ENCODE results near the gene LOXHD1. TPM values are rescaled to one million over a fixed set of nuclear protein-coding genes. Genes with fewer than 3 reads are reported as not detected.

Gene LOXHD1
- total and polyA plus RNA-seq, 2 of the 4 experiments (the other 2 are of a cell fraction), result not detected

DNA sequence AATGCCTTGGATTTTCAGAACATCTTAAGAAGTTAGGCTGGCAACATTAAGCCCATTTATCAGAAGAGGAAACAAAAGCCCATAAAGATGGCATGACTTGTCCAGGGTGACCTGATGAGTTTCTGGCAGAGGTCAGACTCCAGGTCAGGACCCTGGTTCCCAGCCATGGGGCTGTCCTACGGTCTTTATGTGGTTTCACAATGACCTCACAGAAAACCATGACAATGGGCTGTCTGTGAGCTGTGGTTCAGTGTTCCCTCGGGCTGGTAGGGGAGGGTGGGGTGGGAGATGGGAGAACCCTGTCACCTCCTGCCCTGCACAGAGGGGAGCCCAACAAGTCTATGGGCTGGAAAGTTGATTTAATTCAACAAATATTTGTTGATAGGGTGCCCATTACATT lies 101.8 kb downstream of the LOXHD1 start:
- in situ Hi-C loops (cut with MboI; ENCODE audit: low sequenced_read_pairs) (no loop called here), intact Hi-C loops (cut with micrococcal nuclease) (loop anchor here (1.0 kb wide), 1 partner anchor 103 kb away; no protein-coding TSS in a partner anchor), dilution Hi-C loops (cut with HindIII; ENCODE audit: low sequenced_read_pairs, unreplicated experiment) (no loop called here)
- DNase-seq (no peak), ATAC-seq (ENCODE audit: low read depth) (no peak)
- no peak overlapping the region for H3K14ac ChIP-seq (replicated peaks; ENCODE audit: low read depth, low read length)
- no peak overlapping the region for H2AK9ac ChIP-seq (replicated peaks; ENCODE audit: low read depth, low read length, poor library complexity)
- no peaks in the 10 kb centered on the region for H4K20me1 ChIP-seq (ENCODE audit: insufficient read depth, low read length)
- ChIA-PET CTCF (no interaction called here), POLR2A (ENCODE audit: unreplicated experiment) (no interaction called here)
- no peak overlapping the region for H3K9ac ChIP-seq (ENCODE audit: low read depth, low read length)
- H4K91ac ChIP-seq (ENCODE audit: insufficient read depth, low read depth, low read length), result no peak overlapping the region
- H3K27me3 ChIP-seq (ENCODE audit: control insufficient read depth, insufficient read depth, low read length), result no peaks in the 10 kb centered on the region
- no peak overlapping the region for H3K4ac ChIP-seq (ENCODE audit: low read depth, low read length)
- no peaks in the 10 kb centered on the region for H3K9me3 ChIP-seq (ENCODE audit: control insufficient read depth, insufficient read depth, low read length)
- H3K18ac ChIP-seq (ENCODE audit: low read depth, low read length), result no peak overlapping the region
- no peak overlapping the region for H3K4me2 ChIP-seq (ENCODE audit: low read depth, low read length)
- no peaks in the 10 kb centered on the region for H3K79me1 ChIP-seq (ENCODE audit: low read depth in 1 of 2, low read length in 2 of 2)
- no peak overlapping the region for H2BK5ac ChIP-seq (ENCODE audit: low read depth, low read length, poor library complexity, severe bottlenecking)
- no peak overlapping the region for H2AK5ac ChIP-seq (ENCODE audit: low read depth, low read length)
- TF ChIP-seq CHD1 (IDR thresholded peaks at IDR 0.05; ENCODE audit: low read depth, low read length), result no peak
- TF ChIP-seq MAZ (IDR thresholded peaks at IDR 0.05; ENCODE audit: borderline replicate concordance, low read depth, low read length), result no peak
- TF ChIP-seq, protein P1, sequence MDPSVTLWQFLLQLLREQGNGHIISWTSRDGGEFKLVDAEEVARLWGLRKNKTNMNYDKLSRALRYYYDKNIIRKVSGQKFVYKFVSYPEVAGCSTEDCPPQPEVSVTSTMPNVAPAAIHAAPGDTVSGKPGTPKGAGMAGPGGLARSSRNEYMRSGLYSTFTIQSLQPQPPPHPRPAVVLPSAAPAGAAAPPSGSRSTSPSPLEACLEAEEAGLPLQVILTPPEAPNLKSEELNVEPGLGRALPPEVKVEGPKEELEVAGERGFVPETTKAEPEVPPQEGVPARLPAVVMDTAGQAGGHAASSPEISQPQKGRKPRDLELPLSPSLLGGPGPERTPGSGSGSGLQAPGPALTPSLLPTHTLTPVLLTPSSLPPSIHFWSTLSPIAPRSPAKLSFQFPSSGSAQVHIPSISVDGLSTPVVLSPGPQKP (IDR thresholded peaks at IDR 0.05; ENCODE audit: borderline replicate concordance, low read depth, low read length), result no peak
- TF ChIP-seq, protein P2, sequence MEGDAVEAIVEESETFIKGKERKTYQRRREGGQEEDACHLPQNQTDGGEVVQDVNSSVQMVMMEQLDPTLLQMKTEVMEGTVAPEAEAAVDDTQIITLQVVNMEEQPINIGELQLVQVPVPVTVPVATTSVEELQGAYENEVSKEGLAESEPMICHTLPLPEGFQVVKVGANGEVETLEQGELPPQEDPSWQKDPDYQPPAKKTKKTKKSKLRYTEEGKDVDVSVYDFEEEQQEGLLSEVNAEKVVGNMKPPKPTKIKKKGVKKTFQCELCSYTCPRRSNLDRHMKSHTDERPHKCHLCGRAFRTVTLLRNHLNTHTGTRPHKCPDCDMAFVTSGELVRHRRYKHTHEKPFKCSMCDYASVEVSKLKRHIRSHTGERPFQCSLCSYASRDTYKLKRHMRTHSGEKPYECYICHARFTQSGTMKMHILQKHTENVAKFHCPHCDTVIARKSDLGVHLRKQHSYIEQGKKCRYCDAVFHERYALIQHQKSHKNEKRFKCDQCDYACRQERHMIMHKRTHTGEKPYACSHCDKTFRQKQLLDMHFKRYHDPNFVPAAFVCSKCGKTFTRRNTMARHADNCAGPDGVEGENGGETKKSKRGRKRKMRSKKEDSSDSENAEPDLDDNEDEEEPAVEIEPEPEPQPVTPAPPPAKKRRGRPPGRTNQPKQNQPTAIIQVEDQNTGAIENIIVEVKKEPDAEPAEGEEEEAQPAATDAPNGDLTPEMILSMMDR (conservative IDR thresholded peaks at IDR 0.05; ENCODE audit: low read depth, low read length), result no peak
- TF ChIP-seq POLR2A (IDR thresholded peaks at IDR 0.05; ENCODE audit: low read depth, low read length), result no peak
- no peak for TF ChIP-seq MAFK (IDR thresholded peaks at IDR 0.05; ENCODE audit: low read depth, low read length)
- TF ChIP-seq BHLHE40 (IDR thresholded peaks at IDR 0.05; ENCODE audit: low read depth, low read length), result no peak
- no peak for TF ChIP-seq NFE2L2 (IDR thresholded peaks at IDR 0.05; ENCODE audit: low read depth, low read length)
- TF ChIP-seq CEBPB (IDR thresholded peaks at IDR 0.05; ENCODE audit: low read depth, low read length), result no peak
- no peak for TF ChIP-seq SMC3 (IDR thresholded peaks at IDR 0.05; ENCODE audit: low read depth, low read length)
- TF ChIP-seq, protein P3, sequence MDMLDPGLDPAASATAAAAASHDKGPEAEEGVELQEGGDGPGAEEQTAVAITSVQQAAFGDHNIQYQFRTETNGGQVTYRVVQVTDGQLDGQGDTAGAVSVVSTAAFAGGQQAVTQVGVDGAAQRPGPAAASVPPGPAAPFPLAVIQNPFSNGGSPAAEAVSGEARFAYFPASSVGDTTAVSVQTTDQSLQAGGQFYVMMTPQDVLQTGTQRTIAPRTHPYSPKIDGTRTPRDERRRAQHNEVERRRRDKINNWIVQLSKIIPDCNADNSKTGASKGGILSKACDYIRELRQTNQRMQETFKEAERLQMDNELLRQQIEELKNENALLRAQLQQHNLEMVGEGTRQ (IDR thresholded peaks at IDR 0.05; ENCODE audit: low read depth, low read length), result no peak
- no peak for TF ChIP-seq MXI1 (IDR thresholded peaks at IDR 0.05; ENCODE audit: borderline replicate concordance, low read depth, low read length)
- no peak overlapping the region for H3K23ac ChIP-seq (ENCODE audit: low read depth, low read length)
- H4K5ac ChIP-seq (ENCODE audit: low read depth, low read length), result no peak overlapping the region
- no peak overlapping the region for H3K27ac ChIP-seq (ENCODE audit: insufficient read depth, low read length)
- no peak overlapping the region for H3K4me3 ChIP-seq (ENCODE audit: insufficient read depth, low read depth, low read length)
- no peak overlapping the region for H4K8ac ChIP-seq (ENCODE audit: low read depth in 2 of 2, low read length in 2 of 2)
- H2BK15ac ChIP-seq (ENCODE audit: low read depth, low read length), result no peak overlapping the region
- no TSS peak for BruUV-seq (replicated peaks)
- H3K9me1 ChIP-seq (ENCODE audit: insufficient read depth, low read length), result no peaks in the 10 kb centered on the region; the same call in 1 of the 2 replicates
- no peak overlapping the region for H2AFZ ChIP-seq (replicated peaks; ENCODE audit: low read length, poor library complexity)
- H3K56ac ChIP-seq (ENCODE audit: extremely low read depth, insufficient read depth, low read length), result no peak overlapping the region
- WGBS, 2 experiments (ENCODE audit: extremely low coverage in 2 of 2, insufficient read length in 1 of 2), result no CpG with 5 or more reads among the region's 2 CpGs
- no peak overlapping the region for H2BK120ac ChIP-seq (ENCODE audit: low read depth, low read length)
- no peaks in the 10 kb centered on the region for H3K4me1 ChIP-seq (ENCODE audit: control insufficient read depth, insufficient read depth, low read length)
- no peak overlapping the region for H2BK20ac ChIP-seq (ENCODE audit: low read depth, low read length)
- H3K36me3 ChIP-seq (ENCODE audit: control insufficient read depth, insufficient read depth, low read length), result no peaks in the 10 kb centered on the region
